GM19043 (cell line): ENCODE results near the gene NYNRIN.

Experiments used
- ATAC-seq: cut with Tn5 transposase; IDR thresholded peaks from one replicate; pipeline ENCODE4 v1.9.1; 2021; ENCODE audit warnings: low read depth; ENCODE audit not compliant: unreplicated experiment

Gene NYNRIN

DNA sequence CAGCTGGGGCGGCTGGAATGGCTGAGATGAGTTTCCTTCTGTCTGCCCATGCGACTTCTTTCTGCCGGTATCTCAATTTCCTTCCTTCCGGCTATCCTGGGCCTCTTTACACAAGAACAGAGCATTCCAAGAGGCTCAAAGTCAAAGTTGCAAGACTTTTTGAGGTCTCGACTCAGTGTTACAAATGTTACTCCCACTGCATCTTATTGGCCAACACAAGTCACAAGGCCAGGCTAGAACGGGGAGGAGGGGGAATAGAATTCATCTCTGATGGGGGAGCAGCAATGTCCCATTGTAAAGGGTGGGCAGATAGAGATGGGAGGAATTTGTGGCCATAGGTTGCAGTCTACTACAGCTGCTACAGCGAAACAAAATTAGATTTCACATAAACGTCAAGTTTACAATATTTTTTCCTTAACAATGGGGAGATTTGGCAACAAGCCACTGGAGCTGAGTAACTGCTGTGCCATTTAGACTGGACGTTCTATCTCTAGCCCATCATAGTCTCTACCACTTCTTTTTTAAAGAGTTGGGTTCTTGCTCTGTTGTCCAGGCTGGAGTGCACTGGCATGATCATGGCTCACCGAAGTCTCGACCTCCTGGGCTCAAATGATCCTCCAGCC lies 9.5 kb upstream of the NYNRIN start:
- no peak for ATAC-seq

- no peak for ATAC-seq
Observed at GRCh38 chr14:24390701-24391468, 7.9 kb upstream of the NYNRIN start.

- no peak for ATAC-seq
Observed at GRCh38 chr14:24392325-24393091, 6.3 kb upstream of the NYNRIN start.

DNA sequence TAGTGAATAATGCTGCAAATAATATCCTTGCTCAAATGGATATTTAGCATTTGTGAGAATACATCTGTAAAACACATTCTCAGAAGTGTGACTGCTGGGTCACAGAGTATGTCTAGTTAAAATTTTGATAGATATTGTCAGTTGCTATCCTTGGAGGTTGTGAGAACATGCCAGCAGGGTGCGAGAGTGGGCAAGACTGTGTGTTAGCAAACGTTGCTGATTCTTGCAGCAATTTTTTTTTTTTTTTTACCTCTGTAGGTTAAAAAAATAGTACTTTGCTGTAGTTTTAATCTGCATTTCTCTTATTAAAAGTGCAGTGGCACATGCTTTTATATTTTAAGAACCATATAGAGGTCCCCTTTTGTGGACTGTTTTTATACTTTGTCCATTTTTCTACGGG lies 4.5 kb upstream of the NYNRIN start:
- no peak for ATAC-seq

- ATAC-seq: no peak
Observed at GRCh38 chr14:24395609-24396582, 2.9 kb upstream of the NYNRIN start.

DNA sequence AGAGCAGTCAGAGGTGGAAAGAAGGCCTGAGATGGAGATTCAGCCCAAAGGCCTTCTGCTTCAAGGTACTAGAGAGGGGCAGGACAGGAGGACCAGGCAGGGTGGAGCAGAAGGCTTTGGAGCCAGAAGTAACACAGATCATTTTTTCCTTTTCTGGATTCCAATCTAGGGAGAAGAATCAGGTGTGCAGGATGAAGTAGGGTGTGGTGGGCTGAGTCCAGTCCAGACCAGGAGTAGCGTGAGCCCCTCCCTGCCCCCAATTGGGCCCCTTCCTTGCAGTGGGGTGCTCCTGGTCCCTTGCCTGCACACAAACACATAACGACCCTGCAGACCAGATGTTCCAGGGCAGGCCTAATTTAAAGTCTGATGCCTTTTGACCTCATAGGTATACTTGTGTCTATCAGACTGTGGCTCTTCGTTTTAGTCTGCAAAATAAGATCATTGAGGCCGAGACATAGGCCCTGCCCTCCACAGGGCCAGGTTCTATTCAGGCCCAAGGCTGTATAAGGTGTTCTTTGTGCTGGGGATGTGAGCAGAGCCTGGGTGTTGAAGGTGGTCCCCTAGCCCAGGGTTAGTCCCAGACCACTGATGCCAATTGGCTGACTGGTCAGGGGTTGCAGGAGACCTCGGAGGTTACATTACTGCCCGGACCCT lies 1.0 kb upstream of the NYNRIN start:
- no peak for ATAC-seq

DNA sequence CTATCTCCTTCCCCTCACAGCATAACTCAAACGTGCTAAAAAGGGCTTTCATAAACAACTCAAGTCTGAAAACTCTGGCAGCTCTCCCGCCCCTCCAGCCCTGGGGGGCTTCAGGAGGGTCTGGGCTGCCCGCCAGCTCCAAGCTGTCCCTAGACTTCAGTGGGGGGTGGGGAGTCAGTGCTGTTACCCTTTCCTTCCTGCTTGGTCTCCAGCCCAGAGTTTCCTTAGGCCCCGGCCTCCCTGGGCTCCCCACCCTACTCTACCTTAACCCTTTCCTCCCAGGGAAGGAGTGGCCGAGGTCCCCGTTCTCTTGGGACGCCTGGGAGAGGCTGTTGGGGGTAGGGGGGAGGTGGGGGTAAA lies 530 bp upstream of the NYNRIN start:
- no peak for ATAC-seq

DNA sequence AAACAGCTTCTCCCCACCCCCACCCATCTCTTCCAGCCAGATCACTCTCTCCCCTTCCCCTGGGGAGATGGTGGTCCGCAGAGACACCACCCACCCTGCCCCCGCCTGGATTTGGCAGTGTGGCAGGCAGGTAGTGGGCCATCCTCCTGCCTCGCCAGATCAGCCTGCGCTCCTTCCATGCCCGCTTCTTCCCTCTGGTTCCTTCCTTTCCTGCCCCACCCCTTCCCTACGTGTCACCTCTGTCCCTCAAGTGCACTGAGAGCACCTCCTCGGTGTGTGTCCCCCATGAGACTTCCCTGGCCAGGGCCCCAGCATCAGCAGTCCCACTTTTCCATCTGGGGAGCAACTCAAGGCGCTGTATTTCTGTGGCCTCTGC lies 632 bp downstream of the NYNRIN start:
- peak; percentile 15 for ATAC-seq

DNA sequence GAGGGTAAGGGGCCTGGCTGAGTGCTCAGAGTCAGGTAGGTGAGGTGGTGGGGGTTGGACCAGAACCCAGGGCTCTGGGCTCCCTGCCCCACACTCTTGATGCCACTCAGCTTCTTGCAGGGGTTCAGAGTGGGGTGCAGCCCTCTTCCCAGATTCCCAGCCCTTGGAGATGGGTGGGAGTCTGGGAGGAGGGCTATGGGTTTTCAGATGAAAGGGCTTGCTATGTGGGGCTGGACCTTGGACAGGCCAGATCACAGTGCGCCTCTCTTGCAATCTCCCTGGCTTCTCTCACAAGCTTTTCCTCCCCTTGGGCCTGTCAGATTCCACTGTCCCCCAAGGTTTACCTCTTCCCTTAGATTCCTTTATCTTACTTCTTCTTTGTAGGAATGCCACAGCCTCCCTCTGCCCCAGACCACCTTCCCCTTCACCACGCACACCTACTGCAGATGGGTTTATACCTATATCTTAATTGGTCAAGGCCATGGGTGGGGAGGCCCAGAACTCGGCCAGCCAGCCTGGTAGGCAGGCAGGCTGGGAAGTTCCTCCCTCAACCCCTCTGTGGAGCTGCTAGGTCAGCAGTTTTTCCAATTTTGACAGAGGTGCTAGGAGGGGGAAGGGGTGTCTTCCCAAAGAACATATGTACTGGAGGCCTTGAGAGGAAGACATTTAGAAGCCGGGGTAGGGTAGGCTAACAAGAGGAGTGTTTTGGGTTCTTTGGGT lies 1.4 kb downstream of the NYNRIN start:
- no peak for ATAC-seq

DNA sequence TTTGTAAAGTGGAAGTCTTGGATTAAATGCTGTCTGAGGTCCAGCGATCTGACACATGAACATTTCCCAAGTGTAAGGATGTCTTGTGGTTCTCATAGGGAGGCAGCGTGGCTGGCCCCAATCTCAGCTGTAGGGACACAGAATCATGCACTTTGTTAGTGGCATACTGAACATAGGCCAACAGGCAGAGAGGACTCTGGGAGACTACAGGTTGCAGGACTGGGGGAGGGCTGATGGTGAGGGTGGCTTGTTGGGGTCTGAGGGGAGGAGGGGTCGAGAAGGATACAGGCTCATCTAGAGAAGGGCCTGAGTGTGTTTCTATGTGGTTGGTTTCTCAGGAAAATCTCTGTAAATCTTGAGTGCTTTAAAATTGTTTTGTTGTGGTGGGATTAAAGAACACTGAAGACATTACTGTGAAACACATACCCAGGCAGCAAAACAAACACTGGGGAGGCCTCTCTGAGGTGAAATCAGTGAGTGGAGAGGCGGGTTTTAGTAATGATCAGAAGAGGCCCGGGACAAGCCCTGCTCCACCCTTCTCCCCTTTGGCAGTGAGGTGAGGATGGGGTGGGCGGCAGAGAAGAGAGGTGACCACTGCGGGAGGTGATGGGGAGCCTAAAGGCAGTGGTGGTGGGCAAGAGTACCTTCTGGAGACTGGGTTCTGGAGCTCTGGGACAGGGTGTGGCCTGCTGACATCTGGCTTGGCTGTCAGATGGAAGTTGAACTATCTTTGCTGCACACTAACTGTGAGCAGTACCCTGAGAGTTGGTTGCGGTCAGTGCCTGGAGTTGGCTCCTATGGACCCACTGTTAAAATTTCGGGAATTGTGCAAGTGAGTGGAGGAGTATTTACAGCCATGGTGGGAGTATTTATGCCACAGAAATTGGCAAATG lies 3.3 kb downstream of the NYNRIN start:
- no peak for ATAC-seq

- ATAC-seq: no peak
Observed at GRCh38 chr14:24403294-24403998, 4.6 kb downstream of the NYNRIN start.

- no peak for ATAC-seq
Observed at GRCh38 chr14:24404814-24405213, 6.0 kb downstream of the NYNRIN start.

DNA sequence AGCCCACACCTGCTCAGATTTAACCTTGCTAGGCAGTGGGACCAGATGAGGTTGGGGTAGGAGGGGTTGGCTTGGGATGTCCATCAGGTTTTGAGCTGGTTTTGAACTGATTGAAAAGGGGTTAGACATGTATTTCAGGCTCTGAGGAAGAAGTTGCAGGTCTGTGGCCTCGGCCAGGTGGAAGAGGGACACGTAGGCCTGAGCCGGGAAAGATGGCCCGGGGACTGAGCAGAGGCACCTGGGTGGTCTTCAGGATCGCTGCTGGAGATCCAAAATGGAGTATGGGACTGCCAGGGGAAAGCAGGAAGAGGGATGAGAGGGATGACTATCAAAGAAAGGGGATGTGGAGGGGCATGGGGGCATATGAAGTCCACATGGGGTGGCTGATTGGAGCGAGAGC lies 7.6 kb downstream of the NYNRIN start:
- no peak for ATAC-seq

DNA sequence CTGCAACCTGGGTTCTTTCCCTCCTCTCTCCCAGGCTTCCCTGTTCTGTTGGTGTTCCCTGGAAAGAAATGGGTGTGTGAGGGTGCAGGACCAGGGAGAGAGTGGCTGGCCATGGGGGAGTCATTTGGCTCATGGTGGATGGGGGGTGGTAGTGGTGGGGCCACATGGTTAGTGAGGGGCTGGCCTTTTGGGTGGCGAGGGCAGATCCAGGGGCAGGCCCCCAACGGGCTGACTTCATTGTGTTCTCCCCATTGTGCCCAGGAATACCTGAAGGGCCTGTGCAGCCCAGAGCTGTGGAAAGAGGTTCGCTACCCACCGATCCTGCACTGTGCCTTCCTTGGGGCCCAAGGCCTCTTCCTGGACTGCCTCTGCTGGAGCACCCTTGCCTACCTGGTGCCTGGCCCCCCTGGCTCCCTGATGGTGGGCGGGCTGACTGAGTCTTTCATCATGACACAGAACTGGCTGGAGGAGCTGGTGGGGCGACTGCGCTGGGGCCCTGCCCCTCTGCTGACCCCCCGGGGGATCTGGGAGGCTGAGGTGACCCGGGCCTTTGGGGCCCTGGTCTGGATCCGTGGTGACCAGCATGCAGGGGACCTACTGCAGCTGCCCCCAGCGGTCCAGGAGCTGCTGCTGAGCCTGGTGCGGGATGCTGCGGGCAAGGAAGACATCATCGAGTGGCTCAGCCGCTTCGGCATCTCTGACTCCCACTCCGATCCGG lies 9.0 kb downstream of the NYNRIN start:
- no peak for ATAC-seq

- ATAC-seq: no peak
Observed at GRCh38 chr14:24408764-24409163, 10.0 kb downstream of the NYNRIN start.

DNA sequence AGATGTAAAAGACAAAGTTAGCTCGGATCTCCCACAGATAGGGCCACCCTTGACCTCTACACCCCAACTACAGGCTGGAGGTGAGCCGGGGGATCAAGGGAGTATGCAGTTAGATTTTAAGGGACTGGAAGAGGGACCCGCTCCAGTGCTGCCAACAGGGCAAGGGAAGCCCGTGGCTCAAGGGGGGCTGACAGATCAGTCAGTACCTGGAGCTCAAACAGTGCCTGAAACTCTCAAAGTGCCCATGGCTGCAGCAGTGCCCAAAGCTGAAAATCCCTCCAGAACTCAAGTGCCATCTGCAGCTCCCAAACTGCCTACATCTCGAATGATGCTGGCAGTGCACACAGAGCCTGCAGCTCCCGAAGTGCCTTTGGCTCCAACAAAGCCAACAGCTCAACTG lies 10.4 kb downstream of the NYNRIN start:
- ATAC-seq: no peak

- no peak for ATAC-seq
Observed at GRCh38 chr14:24409956-24410355, 11.2 kb downstream of the NYNRIN start.
